IMR-90 (cell line): ENCODE data around the gene DPP10.

Experiments used
- BHLHE40 ChIP-seq: fragments of 150-350 bp; IDR thresholded peaks from 2 replicates; pipeline ENCODE4 v1.6.1; 2016; ENCODE audit warnings: mild to moderate bottlenecking, low read depth, low read length
- CEBPB ChIP-seq: IDR thresholded peaks from 2 replicates; pipeline ENCODE4 v1.6.1; 2012; ENCODE audit warnings: low read depth, low read length, improper control_type of control experiment
- CHD1 ChIP-seq: IDR thresholded peaks from 2 replicates; pipeline ENCODE4 v1.6.1; 2012; ENCODE audit warnings: low read depth, low read length, improper control_type of control experiment
- CTCF ChIP-seq: conservative IDR thresholded peaks from 2 replicates; pipeline ENCODE4 v1.5.1; 2012; ENCODE audit warnings: mild to moderate bottlenecking, low read depth, low read length, improper control_type of control experiment
- ELK1 ChIP-seq: fragments of 150-350 bp; IDR thresholded peaks from 2 replicates; pipeline ENCODE4 v1.6.1; 2016; ENCODE audit warnings: low read depth, mild to moderate bottlenecking, low read length, moderate library complexity, borderline replicate concordance
- FOS ChIP-seq: fragments of 150-350 bp; IDR thresholded peaks from 2 replicates; pipeline ENCODE4 v1.6.1; 2016; ENCODE audit warnings: low read depth, low read length
- MAFK ChIP-seq: IDR thresholded peaks from 2 replicates; pipeline ENCODE4 v1.6.1; 2012; ENCODE audit warnings: low read depth, low read length, improper control_type of control experiment
- MXI1 ChIP-seq: IDR thresholded peaks from 2 replicates; pipeline ENCODE4 v1.6.1; 2012; ENCODE audit warnings: low read depth, mild to moderate bottlenecking, low read length, moderate library complexity, borderline replicate concordance
- POLR2A ChIP-seq: IDR thresholded peaks from 2 replicates; pipeline ENCODE4 v1.6.1; 2012; ENCODE audit warnings: mild to moderate bottlenecking, low read depth, low read length
- RAD21 ChIP-seq: IDR thresholded peaks from 2 replicates; pipeline ENCODE4 v1.6.1; 2012; ENCODE audit warnings: low read length, improper control_type of control experiment
- RCOR1 ChIP-seq: IDR thresholded peaks from 2 replicates; pipeline ENCODE4 v1.6.1; 2012; ENCODE audit warnings: mild to moderate bottlenecking, low read length, improper control_type of control experiment; ENCODE audit not compliant: insufficient replicate concordance
- RFX5 ChIP-seq: IDR thresholded peaks from 2 replicates; pipeline ENCODE4 v1.8.0; 2012; ENCODE audit warnings: low read depth, mild to moderate bottlenecking, low read length, moderate library complexity
- SMC3 ChIP-seq: fragments of 150-350 bp; IDR thresholded peaks from 2 replicates; pipeline ENCODE4 v1.6.1; 2016; ENCODE audit warnings: low read depth, mild to moderate bottlenecking, antibody characterized with exemption, low read length, moderate library complexity

- TF ChIP-seq CTCF (no peak), RCOR1 (no peak), POLR2A (no peak), RFX5 (no peak), FOS (no peak), BHLHE40 (no peak), RAD21 (no peak), CHD1 (no peak), SMC3 (no peak), MAFK (no peak), MXI1 (no peak), CEBPB (no peak), ELK1 (no peak)
Measured at GRCh38 chr2:114769991-114770390, 327.6 kb downstream of the DPP10 start.
